GM18870 (cell line): ENCODE measurements around the gene TXNDC8.

Experiments
- ATAC-seq: cut with Tn5 transposase; IDR thresholded peaks from one replicate; pipeline ENCODE4 v1.9.1; 2021; ENCODE audit warnings: moderate library complexity; ENCODE audit not compliant: unreplicated experiment

Gene TXNDC8

DNA sequence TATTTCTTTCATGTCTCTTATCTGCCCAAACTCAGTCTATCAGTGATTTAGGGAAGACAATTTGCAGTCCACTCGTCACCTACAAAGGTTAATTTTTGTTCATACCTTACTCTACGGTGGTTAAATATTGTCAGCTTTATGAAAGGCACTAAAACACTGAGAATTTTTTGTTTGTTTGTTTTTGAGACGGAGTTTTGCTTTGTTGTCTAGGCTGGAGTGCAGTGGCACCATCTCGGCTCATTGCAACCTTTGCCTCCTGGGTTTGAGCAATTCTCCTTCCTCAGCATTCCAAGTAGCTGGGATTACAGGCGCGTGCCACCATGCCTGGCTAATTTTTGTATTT lies 55.0 kb downstream of the TXNDC8 start:
- no peak for ATAC-seq

DNA sequence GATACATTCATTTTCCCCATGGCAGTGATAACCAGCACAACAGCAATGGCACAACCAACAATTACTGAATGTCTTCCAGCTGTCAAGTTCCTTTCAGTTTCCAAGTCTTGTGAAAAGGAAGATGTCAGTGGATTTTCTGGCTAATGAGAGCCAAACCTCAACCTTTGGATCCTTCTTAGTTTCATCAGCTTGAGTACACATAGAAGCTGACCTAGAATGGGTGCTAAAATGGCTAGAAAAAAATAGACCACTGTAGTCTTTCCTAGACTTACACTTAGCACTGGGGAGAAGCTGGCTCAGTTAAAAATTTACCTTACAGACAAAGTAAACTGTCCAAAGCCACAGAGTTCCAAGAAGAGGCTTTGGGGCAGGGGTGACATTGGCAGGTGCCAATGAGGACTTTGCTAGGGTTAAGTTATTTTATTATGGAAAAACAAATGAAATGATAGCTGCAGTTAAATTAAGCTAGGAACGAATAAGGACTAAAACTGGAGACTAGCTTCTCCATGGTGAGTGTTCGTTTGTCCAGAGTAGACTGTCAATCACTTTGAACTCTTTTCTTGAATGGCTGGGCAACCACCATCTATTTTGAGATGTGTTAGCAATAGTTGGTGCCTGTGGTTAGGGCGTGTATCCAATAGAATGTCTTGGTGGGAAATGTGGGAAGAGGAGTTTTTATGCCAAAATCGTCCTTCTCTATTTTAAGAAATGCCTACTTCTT lies 55.5 kb downstream of the TXNDC8 start:
- ATAC-seq: no peak

GRCh38 chr9:110278080-110278707 lies 59.5 kb downstream of the TXNDC8 start:
- ATAC-seq: no peak

DNA sequence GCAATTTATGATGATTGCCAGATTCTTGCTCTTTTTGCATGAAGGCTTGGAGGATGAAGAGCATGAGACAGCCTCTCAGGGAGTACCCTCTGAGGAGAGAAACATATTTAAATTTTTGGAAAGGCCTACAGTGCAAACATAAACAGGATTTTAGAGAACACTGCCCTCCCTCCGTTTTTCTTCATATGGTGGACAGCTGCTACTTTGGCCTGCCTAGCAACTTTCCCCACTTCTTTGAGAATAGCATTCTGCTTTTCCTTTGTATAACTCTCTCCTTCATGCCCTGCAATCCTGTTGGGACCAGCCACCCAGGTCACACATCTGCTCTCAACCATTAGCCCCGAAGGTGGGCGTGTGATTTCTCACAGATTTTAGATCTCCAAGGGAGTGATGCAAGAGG lies 60.9 kb downstream of the TXNDC8 start:
- no peak for ATAC-seq

DNA sequence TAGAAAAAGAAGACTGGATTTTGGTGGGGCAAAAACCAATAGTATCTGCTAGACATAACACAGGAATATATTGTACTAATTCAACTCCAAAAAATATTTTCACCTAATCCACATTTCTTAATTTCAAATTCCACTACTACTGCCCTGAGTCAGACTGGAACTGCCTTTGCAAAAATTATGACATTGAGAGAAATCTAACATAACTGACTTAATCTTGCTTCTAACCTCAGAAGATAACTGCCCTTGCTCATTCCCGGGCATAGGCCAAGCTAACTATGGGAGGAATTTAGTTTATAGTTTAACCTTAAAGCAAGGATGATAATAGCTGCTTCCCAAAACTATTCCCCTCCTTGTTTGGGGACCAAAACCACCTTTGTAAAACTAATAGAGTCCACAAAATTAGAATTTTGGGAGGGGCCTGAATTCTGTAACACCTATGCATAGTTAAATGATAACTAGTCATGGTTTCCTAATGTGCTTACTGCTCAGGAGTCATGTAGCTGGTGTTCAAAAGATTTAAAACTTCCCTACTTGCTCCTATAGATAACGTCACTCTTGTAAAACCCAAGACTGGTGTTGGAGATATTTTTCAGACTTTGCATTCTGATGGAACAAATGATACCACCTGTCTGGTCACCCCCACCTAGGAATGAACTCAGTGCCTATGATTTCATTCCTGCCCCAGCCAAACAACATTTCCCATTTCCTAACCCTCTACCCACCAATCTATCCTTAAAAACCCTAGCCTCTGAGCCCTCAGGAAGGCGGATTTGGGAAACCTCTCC lies 67.3 kb downstream of the TXNDC8 start:
- no peak for ATAC-seq

DNA sequence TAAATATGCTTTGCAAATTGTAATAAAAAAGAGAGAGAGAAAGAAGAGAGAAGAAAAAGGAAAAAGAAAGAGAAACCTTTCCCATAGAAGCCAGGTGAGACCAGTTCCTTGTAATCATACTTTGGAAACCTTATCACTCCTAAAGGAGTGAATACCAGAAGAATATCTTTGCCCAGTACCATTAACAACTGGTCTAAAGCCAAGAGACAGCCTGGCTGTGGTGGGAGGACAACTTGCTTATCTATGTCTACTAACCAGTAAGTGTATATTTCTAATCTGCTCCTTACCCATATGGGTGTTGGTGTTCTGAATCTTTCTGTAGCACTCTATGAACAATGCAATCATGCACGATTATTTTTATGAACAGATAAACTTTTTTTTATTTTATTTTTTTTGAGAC lies 70.9 kb downstream of the TXNDC8 start:
- no peak for ATAC-seq

DNA sequence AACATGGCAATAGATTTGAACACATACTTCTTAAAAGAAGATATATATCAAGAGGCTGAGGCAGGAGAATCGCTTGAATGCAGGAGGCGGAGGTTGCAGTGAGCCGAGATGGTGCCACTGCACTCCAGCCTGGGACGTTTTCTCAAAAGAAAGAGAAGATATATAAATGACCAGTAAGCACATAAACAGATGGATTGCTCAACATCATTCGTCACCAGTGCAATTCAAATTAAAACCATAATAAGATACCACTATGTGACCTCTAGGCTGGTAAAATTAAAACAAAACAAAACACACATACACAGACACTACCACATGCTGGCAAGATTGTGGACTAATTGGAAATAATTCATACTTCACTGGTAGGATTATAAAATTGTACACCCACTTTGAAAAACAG lies 76.0 kb downstream of the TXNDC8 start:
- no peak for ATAC-seq

DNA sequence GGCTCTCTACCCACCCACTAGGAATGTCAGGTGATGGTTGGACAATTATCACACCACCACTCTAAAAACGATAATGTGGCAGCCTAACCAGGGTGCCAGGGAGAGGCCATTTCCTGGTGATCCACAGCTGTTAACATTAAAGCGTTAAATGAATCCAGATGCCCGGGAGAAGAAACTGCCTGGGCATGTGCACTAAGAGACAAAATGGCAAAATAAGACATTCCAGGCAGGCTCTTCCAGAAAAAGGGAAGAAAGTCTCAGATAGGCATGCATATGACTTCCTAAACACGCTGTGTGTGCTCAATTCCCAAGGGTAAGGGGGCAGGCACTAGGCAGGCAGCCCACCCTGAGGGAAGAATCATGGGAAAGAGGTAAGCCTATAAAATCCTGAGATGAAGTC lies 76.8 kb downstream of the TXNDC8 start:
- no peak for ATAC-seq

DNA sequence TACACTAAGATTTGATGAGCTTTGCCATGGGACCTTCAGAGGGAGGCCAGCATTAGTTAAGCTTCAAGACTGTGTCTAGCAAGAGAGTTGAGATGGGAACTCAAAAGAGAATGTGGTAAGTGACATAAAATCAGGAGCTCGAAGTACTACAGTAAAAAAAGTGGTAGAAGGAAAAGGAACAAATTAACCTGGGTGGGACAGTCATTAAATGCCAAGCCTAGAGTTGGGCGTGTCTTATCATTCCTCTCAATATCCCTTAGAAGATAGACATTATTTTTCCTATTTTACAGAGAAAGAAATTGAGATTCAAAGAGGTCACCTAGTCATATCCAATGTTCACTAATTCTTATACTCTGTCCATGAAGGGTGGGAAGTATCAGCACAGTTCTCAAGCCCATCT lies 78.1 kb downstream of the TXNDC8 start:
- ATAC-seq: no peak

- peak; percentile 20 for ATAC-seq
These were observed 79.0 kb downstream of the TXNDC8 start for GRCh38 chr9:110258690-110259091.

GRCh38 chr9:110257956-110258355 lies 79.7 kb downstream of the TXNDC8 start:
- no peak for ATAC-seq

DNA sequence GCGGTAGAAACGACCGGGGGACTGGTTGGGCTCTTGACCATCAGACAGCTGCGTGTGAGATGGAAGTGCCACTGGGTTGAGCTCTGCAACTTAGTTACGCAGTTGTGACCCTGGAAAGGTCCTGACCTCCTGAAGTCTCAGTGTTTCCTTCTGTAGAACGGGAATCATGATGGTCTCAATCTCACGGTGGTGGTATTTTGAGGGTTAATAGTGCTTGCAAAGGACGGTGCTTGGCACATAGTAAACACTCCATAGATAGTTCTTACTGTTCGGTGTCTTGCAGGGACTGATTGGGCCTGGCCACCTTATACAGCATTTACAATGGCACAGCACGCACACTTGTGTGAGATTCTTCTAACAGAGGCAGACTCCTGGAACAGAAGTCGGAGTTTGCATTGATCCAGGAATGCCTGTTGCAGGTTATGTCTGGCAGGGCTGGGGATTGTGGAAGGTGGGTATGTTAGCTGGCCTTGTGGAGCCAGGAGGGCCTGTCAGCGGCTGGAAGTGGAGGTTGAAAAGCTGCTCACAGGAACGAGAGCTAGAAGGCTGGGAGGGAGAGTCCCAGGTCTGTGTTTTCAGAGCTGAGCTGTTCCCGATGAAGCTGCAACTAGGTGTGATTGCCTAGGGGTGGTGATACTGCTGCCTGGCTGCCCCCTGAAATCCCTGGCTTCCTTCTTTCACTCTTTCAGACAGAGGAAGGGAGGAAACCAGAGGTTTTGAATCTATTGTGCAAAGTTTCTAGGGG lies 80.4 kb downstream of the TXNDC8 start:
- no peak for ATAC-seq

GRCh38 chr9:110256380-110257096 lies 81.1 kb downstream of the TXNDC8 start, which contains the start of gene TXN:
Gene TXN, minus strand, starts transcription at chr9:110256507. Its CDS starts 72 bp downstream, at chr9:110256435.
- peak; percentile 61 for ATAC-seq

- no peak for ATAC-seq
These were observed 81.9 kb downstream of the TXNDC8 start for GRCh38 chr9:110255463-110256379.

DNA sequence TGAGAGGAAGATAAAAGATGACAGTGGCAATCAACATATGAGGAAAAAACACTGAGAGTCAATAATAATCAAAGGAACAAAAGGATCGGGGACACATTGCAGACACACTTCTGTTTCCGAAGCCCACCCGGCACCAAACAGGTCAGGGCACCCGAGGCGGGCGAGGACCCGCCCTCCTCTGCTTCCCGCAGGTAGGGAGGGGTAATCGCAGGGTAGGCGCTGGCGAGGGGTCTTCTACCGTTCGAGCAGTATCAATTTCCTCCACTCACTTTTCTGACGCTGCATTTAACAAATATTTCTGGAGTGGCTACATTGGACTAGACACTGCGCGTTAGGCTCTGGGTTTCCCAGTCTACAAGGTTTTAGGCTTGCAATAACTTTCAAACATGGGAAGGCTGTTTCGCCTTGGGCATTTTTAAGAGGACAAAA lies 82.6 kb downstream of the TXNDC8 start:
- no peak for ATAC-seq

GRCh38 chr9:110254500-110254899 lies 83.2 kb downstream of the TXNDC8 start:
- no peak for ATAC-seq
